H54 (cell line): ENCODE data around the gene TEPSIN.
"Not testable (repeated sequence)": the region's sequence is repeated elsewhere in the genome, so short reads cannot be mapped to it uniquely, and the experiment has no call there.

Source experiments
- DNase-seq: peaks from one replicate; pipeline ENCODE4 v3.0.0; 2011; ENCODE audit warnings: low spot score, mixed read lengths; ENCODE audit not compliant: insufficient read length
- FAIRE-seq: peaks from 3 replicates; lab custom pipeline; 2011; peaks lifted over from hg19 to GRCh38; lab: Jason Lieb, UNC
- POLR2A ChIP-seq: IDR thresholded peaks from 2 replicates; pipeline ENCODE4 v1.6.1; 2011; ENCODE audit warnings: low read depth, mild to moderate bottlenecking, low read length

Gene TEPSIN

DNA sequence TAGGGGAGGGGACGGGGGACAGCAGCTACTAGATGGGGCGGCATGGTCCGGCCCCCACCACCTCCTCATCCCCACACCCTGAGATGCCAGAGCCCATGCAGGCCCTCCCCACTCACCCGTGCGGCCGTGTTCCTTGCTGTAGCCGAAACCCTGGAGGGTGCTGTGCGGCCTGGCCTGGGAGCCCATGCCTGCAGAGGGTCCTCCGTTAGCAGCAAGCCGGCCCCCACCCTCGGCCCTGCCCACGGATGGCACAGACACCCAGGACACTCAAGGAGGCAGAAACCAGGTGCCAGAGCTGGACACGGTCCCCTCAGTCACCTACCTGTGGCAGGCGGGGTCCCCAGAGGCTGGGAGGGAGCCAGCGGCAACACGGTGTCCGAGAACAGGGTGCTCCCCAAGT lies 5.5 kb downstream of the TEPSIN start:
- no peak for TF ChIP-seq POLR2A
- FAIRE-seq = no peak
- no peak for DNase-seq

DNA sequence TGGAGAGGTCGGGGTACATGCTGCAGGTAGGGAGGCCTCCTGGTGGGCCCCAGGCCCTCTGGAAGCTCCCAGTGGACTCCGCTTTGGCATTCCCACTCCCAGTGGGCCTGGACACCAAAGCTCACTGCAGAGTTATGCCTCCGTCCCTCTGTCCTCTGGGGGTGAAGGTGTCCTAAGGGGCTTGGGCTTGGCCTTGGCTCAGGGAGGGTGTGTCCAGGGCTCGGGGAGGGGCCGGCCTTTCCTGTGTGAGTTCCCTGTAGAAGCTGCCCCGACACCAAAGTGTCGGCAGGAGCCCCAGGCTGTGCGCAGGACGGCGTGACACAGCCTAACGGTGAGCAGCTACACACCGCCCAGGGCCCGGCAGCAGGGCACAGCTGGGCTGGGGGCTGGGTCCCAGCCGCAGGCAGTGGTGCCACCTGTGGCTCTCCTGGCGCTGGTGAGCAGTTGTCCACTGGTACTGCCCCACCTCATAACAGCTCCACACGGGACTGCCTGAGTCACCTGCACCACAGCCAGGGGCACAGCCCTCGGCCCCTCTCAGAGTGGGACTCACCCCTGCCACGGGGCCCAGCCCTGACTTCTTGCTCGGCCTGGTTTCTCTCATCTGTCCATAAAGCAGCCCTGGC lies 6.1 kb downstream of the TEPSIN start:
- no peak for TF ChIP-seq POLR2A
- FAIRE-seq (no peak), DNase-seq (no peak)

DNA sequence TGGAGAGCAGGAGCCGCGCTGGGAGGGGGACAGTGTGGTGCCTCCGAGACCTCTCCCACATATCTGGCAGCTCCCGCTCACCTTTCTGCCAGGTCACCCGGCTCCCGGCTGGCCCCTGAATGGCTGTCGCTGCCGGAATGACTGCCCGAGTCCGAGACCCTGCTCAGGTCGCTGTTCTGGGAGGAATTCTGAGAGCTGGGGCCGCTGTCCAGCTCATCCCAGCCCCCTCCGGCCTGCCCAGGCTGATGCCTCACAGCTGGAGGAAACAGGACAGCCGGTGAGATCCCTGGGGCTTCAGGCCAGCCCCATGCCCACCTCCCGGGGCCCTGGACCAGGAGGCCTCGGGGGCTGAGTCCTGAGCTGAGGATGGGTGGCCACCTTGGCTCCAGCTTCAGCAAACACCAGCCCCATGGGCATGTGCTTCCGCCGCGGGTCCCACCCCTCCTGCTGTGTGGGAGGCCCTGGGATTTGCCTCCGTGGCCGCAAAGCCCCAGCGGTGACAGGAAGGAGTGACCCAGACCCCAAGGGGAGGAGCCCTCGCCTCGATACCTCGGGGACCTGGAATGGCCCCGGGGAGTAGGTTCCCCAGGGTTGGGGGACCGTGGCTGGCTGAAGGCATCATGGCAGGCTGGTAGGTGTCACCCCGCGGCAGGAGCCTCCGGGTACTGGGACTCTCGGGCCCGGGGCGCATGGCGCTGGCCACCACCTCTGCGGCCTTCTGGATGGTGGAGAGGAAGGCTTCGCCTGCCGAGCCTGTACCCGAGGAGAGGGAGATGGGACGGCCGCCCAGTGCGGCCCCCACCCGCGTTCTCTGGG lies 6.9 kb downstream of the TEPSIN start:
- FAIRE-seq (no peak), DNase-seq (no peak)
- TF ChIP-seq POLR2A = no peak

DNA sequence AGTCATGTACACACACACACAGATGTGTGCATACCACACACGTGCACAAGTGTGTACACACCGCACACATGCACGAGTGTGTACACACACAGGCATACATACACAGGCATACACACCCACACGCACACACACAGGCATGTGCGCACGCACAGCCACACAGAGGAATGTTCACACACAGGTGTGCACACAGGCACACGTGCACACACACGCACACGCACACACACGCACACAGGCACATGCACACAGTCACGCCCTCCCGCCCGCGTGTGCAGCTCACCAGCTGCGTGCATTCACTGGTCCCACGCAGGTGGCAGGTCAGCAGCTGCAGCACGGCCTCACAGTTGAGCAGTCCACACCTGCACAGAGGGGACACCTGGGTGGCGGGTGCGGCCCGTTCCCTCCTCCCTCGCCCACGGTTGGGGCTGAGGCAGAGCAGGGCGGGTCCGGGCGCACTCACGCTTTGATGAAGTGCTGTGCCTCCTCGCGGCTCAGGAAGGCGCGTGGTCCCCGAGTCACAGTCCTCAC lies 7.7 kb downstream of the TEPSIN start:
- DNase-seq = no peak
- FAIRE-seq = no peak
- TF ChIP-seq POLR2A = no peak

DNA sequence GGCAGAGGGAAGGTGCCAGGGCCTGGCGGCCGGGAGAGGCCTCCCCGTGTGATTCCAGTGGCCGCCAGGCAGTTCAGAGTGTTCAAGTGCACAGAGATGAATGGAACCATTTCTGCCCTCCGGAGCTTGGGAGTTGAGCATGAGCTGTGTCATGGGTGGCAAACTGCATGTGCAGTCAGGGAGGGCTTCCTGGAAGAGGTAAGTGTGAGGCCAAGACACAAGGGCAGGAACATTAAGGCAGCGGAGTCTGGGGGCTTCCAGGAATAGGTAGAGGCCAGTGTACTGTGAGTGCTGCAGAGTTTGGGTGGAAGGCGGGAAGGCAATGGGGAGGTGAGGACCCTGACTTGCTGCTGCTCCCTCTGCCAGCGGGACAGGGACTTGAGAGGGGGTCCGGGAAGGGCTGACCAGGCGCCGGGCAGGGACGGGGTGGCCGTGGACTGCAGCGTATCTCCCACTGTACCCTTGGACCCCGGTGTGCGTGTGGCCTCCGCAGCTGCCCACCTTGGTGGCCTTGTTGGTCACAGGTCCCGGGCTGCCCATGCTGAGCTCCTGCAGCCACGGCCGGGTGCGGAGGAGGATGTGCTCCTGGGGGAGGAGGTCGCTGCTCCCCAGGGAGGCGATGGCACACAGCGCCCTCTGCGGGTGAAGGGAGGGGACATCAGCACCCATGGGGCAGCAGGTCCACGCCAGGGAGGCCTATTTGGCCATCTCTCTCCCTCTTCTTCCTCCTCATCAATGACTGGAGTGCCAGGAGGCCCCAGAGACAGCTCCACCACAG lies 8.6 kb downstream of the TEPSIN start:
- DNase-seq (no peak), FAIRE-seq (no peak)

DNA sequence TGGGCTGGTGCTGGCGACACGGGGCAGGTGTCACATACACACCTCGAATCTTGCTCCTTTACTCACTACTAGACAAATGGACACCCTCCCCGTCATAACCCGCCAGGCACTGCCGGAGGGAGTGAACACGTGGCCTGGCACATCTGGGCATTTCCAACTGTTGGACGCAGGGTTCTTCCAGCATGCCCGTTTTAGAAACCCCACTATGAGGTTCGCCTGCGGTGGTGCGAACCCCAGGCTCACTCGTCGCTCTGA lies 9.3 kb downstream of the TEPSIN start:
- no peak for TF ChIP-seq POLR2A
- no peak for DNase-seq
- FAIRE-seq = no peak

More for the DNA sequence above, 8.6 kb downstream of the TEPSIN start:
- 0 out of 2 replicates have a peak, but pooled peaks have one; percentile 9 for TF ChIP-seq POLR2A

DNA sequence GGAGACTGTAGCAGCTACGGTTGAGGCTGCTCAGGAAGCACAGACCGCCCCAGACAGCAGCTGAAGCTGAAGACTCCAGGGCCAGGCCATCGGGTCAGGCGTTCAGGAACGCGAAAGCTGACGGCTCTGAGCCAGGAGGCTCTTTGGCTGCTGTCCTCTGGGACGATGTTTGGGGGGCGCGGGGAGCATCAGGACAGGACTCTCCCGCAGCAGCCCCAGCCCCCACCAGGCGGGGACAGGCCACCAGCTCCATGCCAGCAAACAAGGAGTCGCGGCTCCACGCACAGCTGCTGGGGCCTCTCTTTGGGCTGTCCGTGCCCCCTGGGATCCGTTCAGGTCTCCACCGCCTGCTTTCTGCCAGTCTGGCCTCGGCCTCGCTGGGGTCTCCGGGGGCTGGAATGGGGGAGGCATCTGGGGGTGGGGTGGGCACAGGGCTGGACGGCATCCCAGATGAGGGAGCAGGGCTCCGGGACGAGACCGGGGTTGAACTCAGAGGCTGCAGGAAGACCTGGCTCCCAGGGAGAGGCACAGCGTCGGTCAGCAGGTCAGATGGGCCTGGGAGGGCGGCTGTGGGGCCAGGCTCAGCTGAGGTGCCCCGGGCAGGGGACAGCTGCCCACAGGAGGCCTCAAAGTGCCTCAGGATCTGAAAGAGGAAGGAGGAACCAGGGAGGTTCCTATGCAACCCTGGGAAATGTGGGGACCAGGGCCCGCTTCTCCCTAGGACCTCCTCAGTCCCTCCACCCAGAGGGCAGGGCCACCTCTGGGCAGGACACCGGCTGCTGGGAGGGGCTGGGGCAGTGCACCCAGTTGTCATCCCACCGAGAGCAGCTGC lies 9.8 kb downstream of the TEPSIN start:
- TF ChIP-seq POLR2A = no peak
- DNase-seq (no peak), FAIRE-seq (no peak)

DNA sequence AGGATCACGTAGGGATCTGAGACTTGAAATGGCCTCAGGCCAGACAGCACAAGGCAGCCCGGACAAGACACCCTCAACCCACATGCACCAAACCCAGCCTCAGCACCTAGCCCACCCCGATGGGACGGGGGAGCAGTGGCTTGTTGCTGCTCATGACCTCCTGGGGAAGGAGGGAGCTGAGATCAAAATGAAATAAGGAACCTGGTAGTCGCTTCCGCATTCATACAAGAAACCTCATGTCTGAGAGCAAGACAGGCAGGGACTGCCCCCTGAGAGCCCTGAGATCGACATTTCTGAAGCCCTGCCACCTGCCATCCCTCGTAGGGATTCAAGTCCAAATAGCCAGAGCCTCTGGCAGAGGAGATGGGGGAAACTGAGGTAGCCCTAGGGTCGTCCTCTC lies 10.4 kb downstream of the TEPSIN start:
- FAIRE-seq (no peak), DNase-seq (no peak)
- no peak for TF ChIP-seq POLR2A

DNA sequence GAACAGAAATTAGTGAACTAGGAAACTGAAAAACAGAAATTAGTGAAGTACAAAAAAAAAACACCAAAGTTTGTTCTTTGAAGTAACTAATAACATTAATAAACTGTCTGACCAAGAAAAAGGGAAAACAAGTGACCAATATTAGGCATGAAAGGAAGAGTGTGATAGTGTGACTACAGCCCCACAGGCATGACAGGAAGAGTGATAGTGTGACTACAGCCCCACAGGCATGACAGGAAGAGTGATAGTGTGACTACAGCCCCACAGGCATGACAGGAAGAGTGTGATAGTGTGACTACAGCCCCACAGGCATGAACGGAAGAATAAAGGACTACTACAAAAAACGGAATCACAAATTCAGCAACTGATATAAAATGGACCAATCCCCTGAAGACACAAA lies 11.2 kb downstream of the TEPSIN start:
- FAIRE-seq, DNase-seq: not testable (repeated sequence)

DNA sequence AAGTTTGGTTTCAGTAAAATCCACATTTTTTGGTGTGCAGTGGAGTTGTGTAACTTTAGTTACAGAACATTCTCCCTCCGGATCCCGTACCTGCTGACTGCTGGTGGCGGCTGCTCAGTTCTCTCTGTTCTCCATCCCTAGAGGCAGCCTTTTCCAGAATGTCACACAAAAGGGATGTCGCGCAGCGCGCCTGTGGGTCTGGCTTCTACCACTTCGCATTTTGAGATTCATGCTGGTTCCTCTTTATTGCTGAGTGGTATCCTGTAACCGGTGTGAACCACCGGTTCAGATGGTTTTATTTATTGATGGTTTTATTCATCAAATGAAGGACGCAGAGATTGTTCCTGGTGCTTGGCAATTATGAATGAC lies 15.1 kb downstream of the TEPSIN start:
- DNase-seq (no peak), FAIRE-seq (no peak)
- no peak for TF ChIP-seq POLR2A

DNA sequence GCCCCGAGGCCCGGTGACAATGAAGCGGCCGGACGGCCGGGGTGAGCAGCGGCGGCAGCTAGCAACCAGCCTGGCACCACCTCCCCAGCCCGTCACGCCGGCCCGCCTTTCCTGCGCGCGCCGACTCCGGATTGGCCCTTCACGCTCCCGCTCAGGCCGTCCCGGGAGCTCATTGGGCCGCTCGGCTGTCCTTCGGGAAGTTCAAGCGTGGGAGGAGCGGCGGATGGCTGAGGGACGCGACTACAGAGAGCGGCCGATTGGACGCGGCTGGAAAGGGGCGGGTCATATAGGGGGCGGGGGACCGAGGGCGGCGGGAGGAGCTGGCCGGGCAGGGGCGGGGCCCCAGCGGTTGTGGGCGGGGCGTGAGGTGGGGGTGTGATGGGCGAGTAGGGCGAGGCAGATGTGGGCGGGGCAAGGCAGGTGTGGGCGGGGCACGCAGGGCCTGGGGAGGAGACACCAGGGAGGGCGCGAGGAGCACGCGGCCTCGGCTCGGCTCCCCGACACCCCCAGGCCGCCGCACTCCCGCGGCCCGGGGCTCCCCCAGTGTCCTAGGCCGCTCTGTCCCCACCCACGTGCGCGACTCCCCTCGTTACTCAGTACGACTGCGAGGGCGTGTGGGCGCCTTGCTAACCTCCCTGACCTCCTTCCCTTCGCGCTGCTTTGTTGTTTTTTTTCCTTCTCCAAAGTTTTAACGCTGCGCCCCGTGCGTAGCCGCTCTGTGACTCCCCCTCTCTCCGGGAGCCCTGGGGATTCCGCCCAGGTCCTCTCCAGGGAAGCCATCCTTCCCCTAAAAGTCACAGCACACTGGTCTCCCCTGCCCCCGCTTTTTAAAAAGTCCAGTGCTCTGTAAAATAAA lies 15.7 kb downstream of the TEPSIN start, which contains the start of gene CEP131:
CEP131 (minus strand) TSS at position 60 of the 856 bp plus-strand sequence. CDS start 2,909 bp downstream, outside the sequence.
- DNase-seq = peak; percentile 99
- peak; percentile 72 for TF ChIP-seq POLR2A
- FAIRE-seq = no peak

DNA sequence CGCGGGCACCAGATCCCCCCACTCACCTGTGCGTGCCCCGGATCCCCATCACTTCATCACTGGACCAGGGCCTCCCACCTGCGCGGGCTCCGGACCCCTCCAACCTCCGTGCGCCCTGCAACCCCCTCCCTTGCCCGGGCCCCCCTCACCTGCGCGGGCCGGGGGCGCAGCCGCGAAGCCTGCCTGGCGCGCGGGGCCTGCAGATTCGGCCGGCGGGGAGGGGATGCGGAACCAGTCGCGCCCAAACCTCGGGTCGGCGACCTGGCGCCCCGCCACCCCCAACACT lies 16.3 kb downstream of the TEPSIN start:
- DNase-seq (no peak), FAIRE-seq (no peak)
- TF ChIP-seq POLR2A = no peak
